SW480 (cell line): ENCODE measurements around the gene CTNNA3.

Source experiments
- DNase-seq: peaks from one replicate; pipeline ENCODE4 v3.0.0-alpha.2; 2016; ENCODE audit warnings: low spot score

Gene CTNNA3

GRCh38 chr10:65911151-65911835 is 1784.7 kb downstream of the CTNNA3 start:
- no peak for DNase-seq

GRCh38 chr10:65910209-65910608 is 1785.8 kb downstream of the CTNNA3 start:
- no peak for DNase-seq

- DNase-seq = no peak
Measured at GRCh38 chr10:65907199-65907712, 1788.7 kb downstream of the CTNNA3 start.

- DNase-seq = no peak
Measured at GRCh38 chr10:65903620-65904019, 1792.4 kb downstream of the CTNNA3 start.

GRCh38 chr10:65900271-65900670 is 1795.7 kb downstream of the CTNNA3 start:
- DNase-seq = no peak

GRCh38 chr10:65898055-65898454 is 1797.9 kb downstream of the CTNNA3 start:
- no peak for DNase-seq

- DNase-seq = no peak
Measured at GRCh38 chr10:65894961-65895360, 1801.0 kb downstream of the CTNNA3 start.

- no peak for DNase-seq
Measured at GRCh38 chr10:65894379-65894778, 1801.6 kb downstream of the CTNNA3 start.

GRCh38 chr10:65893676-65894075 is 1802.3 kb downstream of the CTNNA3 start:
- DNase-seq = no peak

GRCh38 chr10:65892284-65892683 is 1803.7 kb downstream of the CTNNA3 start:
- DNase-seq = no peak

GRCh38 chr10:65891073-65891981 is 1804.7 kb downstream of the CTNNA3 start:
- DNase-seq = no peak

- no peak for DNase-seq
Measured at GRCh38 chr10:65864529-65864928, 1831.5 kb downstream of the CTNNA3 start.

GRCh38 chr10:65864036-65864435 is 1832.0 kb downstream of the CTNNA3 start:
- DNase-seq = no peak
